ENCODE results near the gene RAB4A.

The RAB4A gene

GRCh38 chr1:229339520-229339919 is 68.6 kb downstream of the RAB4A start:
- Histone ChIP-seq H3K4me1 (ENCODE audit: control insufficient read depth, insufficient read depth, low read length) (peaks cover 14% of the 10 kb centered on the region; the same call in 1 of the 2 replicates), H3K36me3 (ENCODE audit: control insufficient read depth, insufficient read depth, low read length) (peaks cover 3% of the 10 kb centered on the region; the same call in 1 of the 2 replicates), H3K9me3 (ENCODE audit: control insufficient read depth, insufficient read depth, low read depth, low read length) (peaks cover 2% of the 10 kb centered on the region; the same call in 1 of the 2 replicates), H3K4me3 (ENCODE audit: low read depth, low read length) (no peak overlapping the region), H3K27me3 (ENCODE audit: control insufficient read depth, insufficient read depth, low read length) (peaks cover 15% of the 10 kb centered on the region), H3K27ac (ENCODE audit: low read depth, low read length) (no peak overlapping the region), H3K9ac (ENCODE audit: low read length) (no peak overlapping the region)

DNA sequence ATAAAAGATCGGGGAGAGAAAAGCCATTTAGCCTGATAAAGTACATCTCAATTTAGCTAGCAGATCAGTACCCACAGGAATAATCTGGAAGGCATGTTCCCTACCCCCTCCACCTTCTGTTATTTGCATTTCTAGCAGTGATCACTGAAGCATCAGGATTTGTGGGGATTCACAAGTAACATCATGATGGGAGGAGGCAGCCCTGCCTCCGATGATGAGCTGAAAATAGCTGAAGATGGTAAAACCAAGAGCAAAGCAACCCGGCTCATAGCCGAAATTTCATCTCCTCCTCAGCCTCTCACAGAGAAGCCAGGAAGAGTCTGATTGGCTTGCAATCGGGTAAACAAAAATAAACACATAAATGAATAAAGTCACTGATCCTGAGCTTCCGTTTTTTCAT is 69.6 kb downstream of the RAB4A start:
- no peaks in the 10 kb centered on the region for H3K36me3 ChIP-seq (ENCODE audit: control insufficient read depth, insufficient read depth, low read length)
- H3K9me3 ChIP-seq (ENCODE audit: control insufficient read depth, insufficient read depth, low read depth, low read length) = peaks cover 7% of the 10 kb centered on the region; the same call in 1 of the 2 replicates
- H3K4me3 ChIP-seq (ENCODE audit: low read depth, low read length) = peak overlapping the region; percentile 48
- H3K27me3 ChIP-seq (ENCODE audit: control insufficient read depth, insufficient read depth, low read length) = peaks cover 19% of the 10 kb centered on the region
- no peak overlapping the region for H3K27ac ChIP-seq (ENCODE audit: low read depth, low read length)
- H3K9ac ChIP-seq (ENCODE audit: low read length) = no peak overlapping the region
- peaks cover 14% of the 10 kb centered on the region; the same call in 1 of the 2 replicates for H3K4me1 ChIP-seq (ENCODE audit: control insufficient read depth, insufficient read depth, low read length)

DNA sequence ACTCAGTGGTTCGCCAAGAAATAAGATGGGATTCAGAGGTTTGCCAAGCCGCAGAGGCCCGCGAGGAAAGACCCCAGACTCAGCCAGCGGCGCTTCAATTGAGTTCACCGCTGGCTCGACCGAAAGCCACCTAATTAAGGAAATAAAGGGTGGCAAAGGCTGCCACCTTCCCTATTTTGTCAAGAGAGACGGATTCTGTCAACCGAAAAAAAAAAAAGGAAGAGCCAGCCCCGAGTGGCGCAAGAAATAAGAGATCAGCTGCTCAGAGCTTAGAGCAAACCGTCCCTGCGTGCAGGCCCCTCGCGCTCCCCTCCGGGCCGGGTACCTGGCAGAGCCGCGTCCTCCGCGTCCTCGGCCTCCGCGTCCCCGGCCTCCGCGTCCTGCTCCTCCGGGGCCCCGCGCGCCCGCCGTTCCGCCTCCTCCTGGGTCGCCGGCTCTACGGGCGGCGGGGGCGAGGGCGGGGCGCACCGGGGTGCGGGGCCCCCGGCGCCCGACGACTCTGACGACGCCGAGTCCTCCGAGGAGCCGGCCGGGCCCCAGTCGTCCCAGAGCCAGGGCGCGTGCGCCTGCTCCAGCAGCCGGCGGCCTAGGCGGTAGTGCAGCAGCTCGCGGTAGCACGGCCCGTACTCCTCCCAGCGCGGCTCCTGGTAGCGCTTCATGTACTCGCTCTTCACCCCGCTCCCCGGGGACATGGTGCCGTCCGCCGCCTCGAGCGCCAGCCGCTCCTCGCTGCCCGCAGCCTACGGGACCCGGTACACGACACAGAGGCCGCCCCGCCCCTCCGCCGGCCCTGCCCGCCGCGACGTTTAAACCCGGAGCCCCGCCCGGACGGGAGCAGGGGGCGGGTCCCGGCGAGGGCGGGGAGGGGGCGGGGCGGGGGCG is 71.1 kb downstream of the RAB4A start:
- H3K9me3 ChIP-seq (ENCODE audit: control insufficient read depth, insufficient read depth, low read depth, low read length) = peaks cover 7% of the 10 kb centered on the region; the same call in 1 of the 2 replicates
- no peaks in the 10 kb centered on the region for H3K36me3 ChIP-seq (ENCODE audit: control insufficient read depth, insufficient read depth, low read length)
- peaks cover 22% of the 10 kb centered on the region for H3K27me3 ChIP-seq (ENCODE audit: control insufficient read depth, insufficient read depth, low read length)
- H3K27ac ChIP-seq (ENCODE audit: low read depth, low read length) = no peak overlapping the region
- peak overlapping the region; percentile 77 for H3K9ac ChIP-seq (ENCODE audit: low read length)
- H3K4me1 ChIP-seq (ENCODE audit: control insufficient read depth, insufficient read depth, low read length) = peaks cover 14% of the 10 kb centered on the region; the same call in 1 of the 2 replicates
- peak overlapping the region; percentile 93 for H3K4me3 ChIP-seq (ENCODE audit: low read depth, low read length)

DNA sequence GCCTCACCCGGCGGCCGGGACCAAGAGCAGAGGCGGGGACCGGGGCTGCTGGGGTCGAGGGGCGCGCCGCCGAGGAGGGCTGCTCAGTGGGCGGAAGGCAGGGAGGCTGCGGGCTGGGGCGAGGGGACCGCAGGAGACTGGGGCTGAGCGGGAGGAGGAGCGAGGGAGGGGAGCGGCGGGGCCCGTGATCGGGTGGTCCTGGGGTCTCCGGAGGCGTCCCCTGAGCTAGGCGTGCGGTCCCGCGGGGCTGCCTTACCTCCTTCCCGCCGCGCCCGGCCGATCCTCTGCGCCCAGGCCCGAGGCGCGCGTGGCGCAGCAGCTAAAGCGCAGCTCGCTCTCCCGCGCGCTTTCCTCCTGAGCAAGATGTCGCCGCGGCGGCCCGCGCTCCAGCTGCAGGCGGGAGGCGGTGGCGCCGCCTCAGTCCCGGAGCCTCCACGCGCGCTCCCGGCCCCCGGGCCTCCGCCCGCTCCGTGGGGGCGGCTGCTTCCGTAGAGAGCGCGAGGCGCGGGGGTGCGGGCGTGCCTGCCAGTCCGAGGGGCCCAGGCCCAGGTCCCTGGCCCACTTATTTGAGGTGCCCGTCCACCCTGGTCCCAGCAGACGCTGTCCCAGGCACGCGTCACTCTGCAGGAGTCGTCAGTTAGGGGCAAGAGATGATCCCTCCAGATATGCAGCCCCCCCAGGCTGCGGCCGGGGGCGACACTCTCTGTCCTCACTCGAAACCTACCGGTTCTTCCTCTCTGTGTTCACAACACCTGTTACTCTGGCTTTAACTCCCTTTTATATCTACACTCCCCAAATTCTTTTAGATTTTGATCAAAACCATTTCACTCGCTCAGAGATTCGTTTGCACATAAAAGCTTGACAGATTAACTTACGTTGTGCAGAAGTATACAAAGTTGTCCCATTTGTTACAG is 72.0 kb downstream of the RAB4A start, which contains the start of gene CCSAP:
Gene CCSAP, minus strand, starts transcription at position 392 of the 914 bp plus-strand sequence. CDS start 582 bp downstream, outside the sequence.
- H3K4me1 ChIP-seq (ENCODE audit: control insufficient read depth, insufficient read depth, low read length) = peaks cover 14% of the 10 kb centered on the region; the same call in 1 of the 2 replicates
- H3K27ac ChIP-seq (ENCODE audit: low read depth, low read length) = peak within 1 kb of the TSS; percentile 46; the same call in 1 of the 2 replicates
- peaks cover 7% of the 10 kb centered on the region; the same call in 1 of the 2 replicates for H3K9me3 ChIP-seq (ENCODE audit: control insufficient read depth, insufficient read depth, low read depth, low read length)
- H3K27me3 ChIP-seq (ENCODE audit: control insufficient read depth, insufficient read depth, low read length) = peaks cover 31% of the 10 kb centered on the region
- H3K4me3 ChIP-seq (ENCODE audit: low read depth, low read length) = peak within 1 kb of the TSS; percentile 93
- peak within 1 kb of the TSS; percentile 82 for H3K9ac ChIP-seq (ENCODE audit: low read length)
- H3K36me3 ChIP-seq (ENCODE audit: control insufficient read depth, insufficient read depth, low read length) = no peaks in the 10 kb centered on the region

DNA sequence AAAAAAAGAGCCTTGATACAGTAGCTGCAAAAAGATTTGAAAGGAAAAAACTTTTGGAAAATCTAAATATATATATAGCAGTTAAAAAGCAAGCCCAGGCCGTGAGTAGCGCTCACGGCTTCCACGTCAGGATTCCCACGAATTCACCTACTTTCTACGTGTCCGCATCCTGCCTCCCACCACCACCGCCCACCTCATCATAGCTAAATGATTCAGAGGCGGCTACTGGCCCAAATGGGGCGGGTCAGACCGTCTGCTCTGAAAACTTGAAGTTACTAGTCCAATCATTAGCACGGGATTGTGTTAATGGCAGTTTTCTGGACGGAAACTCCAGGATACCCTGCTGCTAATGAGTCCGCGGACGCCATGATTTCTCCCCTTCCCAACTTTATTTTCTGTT is 73.2 kb downstream of the RAB4A start:
- Histone ChIP-seq H3K4me1 (ENCODE audit: control insufficient read depth, insufficient read depth, low read length) (peaks cover 13% of the 10 kb centered on the region; the same call in 1 of the 2 replicates), H3K9me3 (ENCODE audit: control insufficient read depth, insufficient read depth, low read depth, low read length) (peaks cover 7% of the 10 kb centered on the region; the same call in 1 of the 2 replicates), H3K27ac (ENCODE audit: low read depth, low read length) (no peak overlapping the region), H3K27me3 (ENCODE audit: control insufficient read depth, insufficient read depth, low read length) (peaks cover 31% of the 10 kb centered on the region), H3K9ac (ENCODE audit: low read length) (no peak overlapping the region), H3K4me3 (ENCODE audit: low read depth, low read length) (no peak overlapping the region), H3K36me3 (ENCODE audit: control insufficient read depth, insufficient read depth, low read length) (no peaks in the 10 kb centered on the region)

- no peaks in the 10 kb centered on the region for H3K36me3 ChIP-seq (ENCODE audit: control insufficient read depth, insufficient read depth, low read length)
- H3K9me3 ChIP-seq (ENCODE audit: control insufficient read depth, insufficient read depth, low read depth, low read length) = peaks cover 7% of the 10 kb centered on the region; the same call in 1 of the 2 replicates
- H3K4me3 ChIP-seq (ENCODE audit: low read depth, low read length) = no peak overlapping the region
- no peak overlapping the region for H3K27ac ChIP-seq (ENCODE audit: low read depth, low read length)
- H3K4me1 ChIP-seq (ENCODE audit: control insufficient read depth, insufficient read depth, low read length) = peaks cover 5% of the 10 kb centered on the region; the same call in 1 of the 2 replicates
- peaks cover 31% of the 10 kb centered on the region for H3K27me3 ChIP-seq (ENCODE audit: control insufficient read depth, insufficient read depth, low read length)
- no peak overlapping the region for H3K9ac ChIP-seq (ENCODE audit: low read length)
These were observed 74.2 kb downstream of the RAB4A start for GRCh38 chr1:229344937-229345684.

DNA sequence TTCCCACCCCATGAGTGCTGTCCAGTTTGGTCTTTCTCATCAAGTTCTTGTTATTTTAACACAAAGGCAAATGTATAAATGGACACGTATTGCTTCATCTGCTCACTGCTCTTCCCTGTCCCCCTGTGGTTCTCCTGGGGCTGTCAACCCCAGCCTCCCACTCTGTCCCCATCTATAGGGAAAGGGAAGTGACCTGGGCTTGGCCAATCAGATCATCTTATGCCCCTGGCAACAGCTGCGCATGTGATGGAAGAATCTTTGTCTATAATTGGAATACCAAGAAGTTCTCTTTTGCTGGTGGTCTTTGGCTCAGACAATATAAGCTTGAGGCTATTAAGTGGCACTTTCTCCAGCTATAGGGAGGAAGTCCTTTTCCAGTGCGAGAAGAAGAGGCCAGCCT is 76.6 kb downstream of the RAB4A start:
- no peak overlapping the region for H3K4me3 ChIP-seq (ENCODE audit: low read depth, low read length)
- peaks cover 7% of the 10 kb centered on the region; the same call in 1 of the 2 replicates for H3K9me3 ChIP-seq (ENCODE audit: control insufficient read depth, insufficient read depth, low read depth, low read length)
- no peaks in the 10 kb centered on the region for H3K4me1 ChIP-seq (ENCODE audit: control insufficient read depth, insufficient read depth, low read length)
- no peak overlapping the region for H3K9ac ChIP-seq (ENCODE audit: low read length)
- H3K27me3 ChIP-seq (ENCODE audit: control insufficient read depth, insufficient read depth, low read length) = peaks cover 31% of the 10 kb centered on the region
- H3K36me3 ChIP-seq (ENCODE audit: control insufficient read depth, insufficient read depth, low read length) = no peaks in the 10 kb centered on the region
- H3K27ac ChIP-seq (ENCODE audit: low read depth, low read length) = no peak overlapping the region

GRCh38 chr1:229349463-229350385 is 78.8 kb downstream of the RAB4A start:
- H3K36me3 ChIP-seq (ENCODE audit: control insufficient read depth, insufficient read depth, low read length) = no peaks in the 10 kb centered on the region
- no peak overlapping the region for H3K4me3 ChIP-seq (ENCODE audit: low read depth, low read length)
- peaks cover 14% of the 10 kb centered on the region; the same call in 1 of the 2 replicates for H3K27me3 ChIP-seq (ENCODE audit: control insufficient read depth, insufficient read depth, low read length)
- no peak overlapping the region for H3K9ac ChIP-seq (ENCODE audit: low read length)
- H3K9me3 ChIP-seq (ENCODE audit: control insufficient read depth, insufficient read depth, low read depth, low read length) = peaks cover 12% of the 10 kb centered on the region
- H3K27ac ChIP-seq (ENCODE audit: low read depth, low read length) = no peak overlapping the region
- H3K4me1 ChIP-seq (ENCODE audit: control insufficient read depth, insufficient read depth, low read length) = no peaks in the 10 kb centered on the region

DNA sequence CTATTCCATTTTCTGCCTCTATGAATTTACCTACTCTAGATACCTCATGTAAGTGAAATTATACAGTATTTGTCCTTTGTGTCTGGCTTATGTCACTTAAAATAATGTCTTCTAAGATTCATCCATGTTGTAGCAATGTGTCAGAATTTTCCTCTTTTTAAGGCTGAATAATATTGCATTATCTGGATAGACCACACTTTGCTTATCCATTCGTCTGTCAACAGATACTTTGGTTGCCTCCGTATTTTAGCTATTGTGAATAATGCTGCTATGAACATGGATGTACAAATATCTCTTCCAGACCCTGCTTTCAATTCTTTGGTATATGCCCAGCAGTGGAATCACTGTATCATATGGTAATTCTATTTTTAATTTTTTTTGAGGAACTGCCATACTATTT is 82.1 kb downstream of the RAB4A start:
- Histone ChIP-seq H3K27ac (ENCODE audit: low read depth, low read length) (no peak overlapping the region), H3K4me1 (ENCODE audit: control insufficient read depth, insufficient read depth, low read length) (no peaks in the 10 kb centered on the region), H3K36me3 (ENCODE audit: control insufficient read depth, insufficient read depth, low read length) (no peaks in the 10 kb centered on the region), H3K9me3 (ENCODE audit: control insufficient read depth, insufficient read depth, low read depth, low read length) (peaks cover 10% of the 10 kb centered on the region), H3K4me3 (ENCODE audit: low read depth, low read length) (no peak overlapping the region), H3K27me3 (ENCODE audit: control insufficient read depth, insufficient read depth, low read length) (no peaks in the 10 kb centered on the region), H3K9ac (ENCODE audit: low read length) (no peak overlapping the region)

Data from HUES6 (cell line).